SK-N-MC (cell line): Measurements from ENCODE around the gene SLC1A7.

Experiments used
- DNase-seq: peaks from one replicate; pipeline ENCODE4 v3.0.0-alpha.2; 2011; ENCODE audit warnings: low read depth, low spot score
- H3K27ac ChIP-seq: fragments of 200-600 bp; sonication (generic); 2 replicates; pipeline ENCODE4 v1.5.1; 2016; ENCODE audit warnings: mixed run types
- H3K36me3 ChIP-seq: fragments of 200-600 bp; sonication (generic); 2 replicates; pipeline ENCODE4 v1.6.1; 2017; ENCODE audit warnings: antibody characterized with exemption, low read length, mixed read lengths; ENCODE audit not compliant: insufficient read depth
- H3K4me3 ChIP-seq: fragments of 200-600 bp; sonication (generic); 2 replicates; pipeline ENCODE4 v1.5.1; 2016
- H3K9ac ChIP-seq: fragments of 200-600 bp; sonication (generic); 2 replicates; pipeline ENCODE4 v1.8.0; 2017; ENCODE audit warnings: mixed run types, mixed read lengths; ENCODE audit not compliant: insufficient read length
- H3K9me3 ChIP-seq: fragments of 200-600 bp; sonication (generic); 2 replicates; pipeline ENCODE4 v1.6.1; 2017; ENCODE audit warnings: low read depth, mild to moderate bottlenecking, antibody characterized with exemption, low read length, moderate library complexity, mixed read lengths
- EZH2 ChIP-seq: fragments of 200-600 bp; sonication (generic); IDR thresholded peaks from one replicate; pipeline ENCODE4 v1.6.1; 2017; ENCODE audit warnings: antibody characterized with exemption
- FOXP2 ChIP-seq: optimal IDR thresholded peaks from 2 replicates; pipeline ENCODE3; 2011; ENCODE audit warnings: mild to moderate bottlenecking, moderate library complexity; ENCODE audit not compliant: insufficient read depth; ENCODE audit errors: extremely low read length, control extremely low read depth
- POLR2AphosphoS5 ChIP-seq: IDR thresholded peaks from 2 replicates; pipeline ENCODE4 v1.6.1; 2012; ENCODE audit warnings: mild to moderate bottlenecking, low read depth, low read length, borderline replicate concordance

The SLC1A7 gene

GRCh38 chr1:53062708-53063591 is 79.5 kb downstream of the SLC1A7 start:
- Histone ChIP-seq H3K4me3 (peak overlapping the region; percentile 75; the same call in 1 of the 2 replicates), H3K36me3 (no peaks in the 10 kb centered on the region), H3K9me3 (no peaks in the 10 kb centered on the region), H3K27ac (no peak overlapping the region), H3K9ac (no peak overlapping the region)
- TF ChIP-seq FOXP2, result no peak
- no peak for DNase-seq

- H3K9ac ChIP-seq, result no peak within 1 kb of the TSS
- no peaks in the 10 kb centered on the region for H3K36me3 ChIP-seq
- DNase-seq, result no peak
- H3K9me3 ChIP-seq, result no peaks in the 10 kb centered on the region
- peak within 1 kb of the TSS; percentile 75 for H3K4me3 ChIP-seq
- no peak for TF ChIP-seq FOXP2
- TF ChIP-seq POLR2AphosphoS5, result no peak
- TF ChIP-seq EZH2, result no peak
- no peak within 1 kb of the TSS for H3K27ac ChIP-seq
Observed at GRCh38 chr1:53061859-53062707, 80.4 kb downstream of the SLC1A7 start, which contains the start of gene PODN. Gene PODN (plus strand): TSS chr1:53062213. CDS start chr1:53069856, 7,643 bp downstream.

GRCh38 chr1:53061123-53061858 is 81.1 kb downstream of the SLC1A7 start:
- TF ChIP-seq FOXP2 (no peak), EZH2 (no peak), POLR2AphosphoS5 (no peak)
- DNase-seq, result no peak
- Histone ChIP-seq H3K27ac (no peak overlapping the region), H3K9ac (no peak overlapping the region), H3K9me3 (no peaks in the 10 kb centered on the region), H3K36me3 (no peaks in the 10 kb centered on the region), H3K4me3 (peak overlapping the region; percentile 75)

GRCh38 chr1:53060579-53060978 is 81.9 kb downstream of the SLC1A7 start:
- no peaks in the 10 kb centered on the region for H3K36me3 ChIP-seq
- DNase-seq, result no peak
- no peaks in the 10 kb centered on the region for H3K9me3 ChIP-seq
- H3K4me3 ChIP-seq, result no peak overlapping the region
- H3K27ac ChIP-seq, result no peak overlapping the region
- H3K9ac ChIP-seq, result no peak overlapping the region
- no peak for TF ChIP-seq EZH2
- TF ChIP-seq FOXP2, result no peak
- TF ChIP-seq POLR2AphosphoS5, result no peak

- H3K9me3 ChIP-seq, result no peaks in the 10 kb centered on the region
- peak; percentile 75; the same call in 1 of the 2 replicates for TF ChIP-seq POLR2AphosphoS5
- no peak for TF ChIP-seq EZH2
- H3K27ac ChIP-seq, result no peak overlapping the region
- no peak overlapping the region for H3K4me3 ChIP-seq
- DNase-seq, result peak; percentile 73
- no peak overlapping the region for H3K9ac ChIP-seq
- peaks cover 7% of the 10 kb centered on the region; the same call in 1 of the 2 replicates for H3K36me3 ChIP-seq
Observed at GRCh38 chr1:53057127-53057526, 85.3 kb downstream of the SLC1A7 start.

GRCh38 chr1:53051676-53052075 is 90.8 kb downstream of the SLC1A7 start:
- no peak overlapping the region for H3K4me3 ChIP-seq
- DNase-seq, result no peak
- H3K27ac ChIP-seq, result no peak overlapping the region
- H3K9ac ChIP-seq, result no peak overlapping the region
- H3K36me3 ChIP-seq, result peaks cover 16% of the 10 kb centered on the region
- TF ChIP-seq POLR2AphosphoS5 (no peak), FOXP2 (no peak), EZH2 (no peak)
- no peaks in the 10 kb centered on the region for H3K9me3 ChIP-seq

GRCh38 chr1:53050310-53050709 is 92.1 kb downstream of the SLC1A7 start:
- Histone ChIP-seq H3K9me3 (no peaks in the 10 kb centered on the region), H3K9ac (no peak overlapping the region), H3K4me3 (no peak overlapping the region), H3K27ac (no peak overlapping the region), H3K36me3 (peaks cover 16% of the 10 kb centered on the region)
- TF ChIP-seq POLR2AphosphoS5 (no peak), FOXP2 (no peak), EZH2 (no peak)
- DNase-seq, result no peak

- no peak overlapping the region for H3K4me3 ChIP-seq
- no peak for TF ChIP-seq POLR2AphosphoS5
- TF ChIP-seq FOXP2, result no peak
- TF ChIP-seq EZH2, result no peak
- DNase-seq, result no peak
- peaks cover 16% of the 10 kb centered on the region for H3K36me3 ChIP-seq
- H3K27ac ChIP-seq, result no peak overlapping the region
- H3K9me3 ChIP-seq, result no peaks in the 10 kb centered on the region
- no peak overlapping the region for H3K9ac ChIP-seq
Observed at GRCh38 chr1:53049574-53049967, 92.9 kb downstream of the SLC1A7 start.
